Fibroblast of the aortic adventitia (primary cell): ENCODE results near the gene KIFBP. TPM values are rescaled to one million over a fixed set of nuclear protein-coding genes. Genes with fewer than 3 reads are reported as not detected.

Source experiments
- DNase-seq: peaks from one replicate; pipeline ENCODE4 v3.0.0-alpha.2; 2010; ENCODE audit warnings: low read depth
- H3K4me3 ChIP-seq: 2 replicates; pipeline ENCODE4 v1.5.1; 2011; ENCODE audit warnings: low read depth, mild to moderate bottlenecking, control low read depth, low read length, moderate library complexity
- total RNA-seq: library from RNA; depleted of rRNA; stranded (reverse); fragments of >200 nt; gene quantifications from 2 replicates; pipeline ENCODE4 v1.2.3, GENCODE V29; 2012; ENCODE audit warnings: low replicate concordance
- TF ChIP-seq, protein P1 (sequence below): IDR thresholded peaks from 2 replicates; pipeline ENCODE4 v1.5.1; 2011; ENCODE audit warnings: mild to moderate bottlenecking, low read length, control low read depth, inconsistent platforms; ENCODE audit not compliant: insufficient read depth

Gene KIFBP
- total RNA-seq, 1 donor = 59.3 TPM

DNA sequence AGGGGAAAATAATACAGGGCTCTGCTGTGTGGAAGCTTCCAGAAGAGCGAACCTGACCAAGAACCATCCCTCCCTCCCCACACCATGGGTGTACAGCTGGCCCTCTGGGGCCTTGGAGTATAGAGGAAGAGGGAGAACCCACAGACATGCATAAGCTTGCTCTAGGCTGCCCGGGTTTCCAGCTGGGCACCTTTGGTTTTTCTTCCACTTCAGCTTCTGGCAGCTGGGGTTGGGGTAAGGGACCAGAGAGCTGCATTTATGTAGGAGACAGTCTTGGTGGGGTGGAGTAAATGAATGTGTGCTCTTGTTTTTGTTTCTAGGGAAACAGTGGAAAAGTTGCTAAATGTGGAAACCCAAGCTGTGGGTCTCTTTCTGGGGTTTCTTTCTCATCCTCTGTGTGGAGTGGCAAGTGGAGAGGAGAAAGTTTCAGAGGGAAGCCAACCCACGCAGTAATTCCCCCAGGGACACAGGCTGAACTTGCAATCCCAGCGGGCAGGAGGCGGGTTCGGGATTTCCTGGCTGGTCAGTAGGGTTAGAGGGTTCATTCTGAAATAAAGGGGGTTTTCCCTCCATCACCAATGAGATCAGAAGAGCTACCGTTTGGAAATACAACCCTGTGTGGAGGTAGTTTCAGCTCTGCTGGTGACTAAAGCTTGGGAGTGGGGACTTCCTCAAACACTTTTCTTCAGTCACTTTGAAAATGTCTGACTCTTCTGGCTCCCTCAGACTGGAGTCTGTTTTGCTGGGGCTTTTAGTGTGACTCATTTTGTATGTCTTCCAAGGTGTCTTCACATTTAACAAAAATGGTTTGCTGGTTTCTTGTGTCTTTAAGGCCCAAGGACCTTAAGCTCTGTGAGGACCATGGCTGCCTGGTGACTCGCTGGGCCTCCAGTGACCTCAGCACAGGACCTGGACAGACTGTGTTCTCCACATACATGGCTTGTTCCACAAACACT, 77.1 kb downstream of the KIFBP start:
- DNase-seq = peak; percentile 89
- TF ChIP-seq, protein P1, sequence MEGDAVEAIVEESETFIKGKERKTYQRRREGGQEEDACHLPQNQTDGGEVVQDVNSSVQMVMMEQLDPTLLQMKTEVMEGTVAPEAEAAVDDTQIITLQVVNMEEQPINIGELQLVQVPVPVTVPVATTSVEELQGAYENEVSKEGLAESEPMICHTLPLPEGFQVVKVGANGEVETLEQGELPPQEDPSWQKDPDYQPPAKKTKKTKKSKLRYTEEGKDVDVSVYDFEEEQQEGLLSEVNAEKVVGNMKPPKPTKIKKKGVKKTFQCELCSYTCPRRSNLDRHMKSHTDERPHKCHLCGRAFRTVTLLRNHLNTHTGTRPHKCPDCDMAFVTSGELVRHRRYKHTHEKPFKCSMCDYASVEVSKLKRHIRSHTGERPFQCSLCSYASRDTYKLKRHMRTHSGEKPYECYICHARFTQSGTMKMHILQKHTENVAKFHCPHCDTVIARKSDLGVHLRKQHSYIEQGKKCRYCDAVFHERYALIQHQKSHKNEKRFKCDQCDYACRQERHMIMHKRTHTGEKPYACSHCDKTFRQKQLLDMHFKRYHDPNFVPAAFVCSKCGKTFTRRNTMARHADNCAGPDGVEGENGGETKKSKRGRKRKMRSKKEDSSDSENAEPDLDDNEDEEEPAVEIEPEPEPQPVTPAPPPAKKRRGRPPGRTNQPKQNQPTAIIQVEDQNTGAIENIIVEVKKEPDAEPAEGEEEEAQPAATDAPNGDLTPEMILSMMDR = no peak

More for the DNA sequence above, 77.1 kb downstream of the KIFBP start:
- H3K4me3 ChIP-seq = no peak overlapping the region

Other genes with a start within 250 kb of the KIFBP start
- gene STOX1, start 161.3 kb upstream of the KIFBP start, total RNA-seq = 0.09 TPM in 1 of 2 replicates, not detected in the other
- gene DDX50, start 87.5 kb upstream of the KIFBP start, total RNA-seq = 52.6 and 70.1 TPM in 2 replicates
- gene DDX21, start 32.6 kb upstream of the KIFBP start, total RNA-seq = 61.9 and 63.1 TPM in 2 replicates
- 65.8 and 127 TPM in 2 replicates for gene SRGN, start 99.3 kb downstream of the KIFBP start, total RNA-seq
- gene VPS26A, start 135.4 kb downstream of the KIFBP start, total RNA-seq = 49.2 and 54.9 TPM in 2 replicates
- gene SUPV3L1, start 191.4 kb downstream of the KIFBP start, total RNA-seq = 31.0 and 67.4 TPM in 2 replicates
- gene HKDC1, start 231.5 kb downstream of the KIFBP start, total RNA-seq = 0.09 and 0.16 TPM in 2 replicates